ENCODE measurements around the gene NFIX.

DNA sequence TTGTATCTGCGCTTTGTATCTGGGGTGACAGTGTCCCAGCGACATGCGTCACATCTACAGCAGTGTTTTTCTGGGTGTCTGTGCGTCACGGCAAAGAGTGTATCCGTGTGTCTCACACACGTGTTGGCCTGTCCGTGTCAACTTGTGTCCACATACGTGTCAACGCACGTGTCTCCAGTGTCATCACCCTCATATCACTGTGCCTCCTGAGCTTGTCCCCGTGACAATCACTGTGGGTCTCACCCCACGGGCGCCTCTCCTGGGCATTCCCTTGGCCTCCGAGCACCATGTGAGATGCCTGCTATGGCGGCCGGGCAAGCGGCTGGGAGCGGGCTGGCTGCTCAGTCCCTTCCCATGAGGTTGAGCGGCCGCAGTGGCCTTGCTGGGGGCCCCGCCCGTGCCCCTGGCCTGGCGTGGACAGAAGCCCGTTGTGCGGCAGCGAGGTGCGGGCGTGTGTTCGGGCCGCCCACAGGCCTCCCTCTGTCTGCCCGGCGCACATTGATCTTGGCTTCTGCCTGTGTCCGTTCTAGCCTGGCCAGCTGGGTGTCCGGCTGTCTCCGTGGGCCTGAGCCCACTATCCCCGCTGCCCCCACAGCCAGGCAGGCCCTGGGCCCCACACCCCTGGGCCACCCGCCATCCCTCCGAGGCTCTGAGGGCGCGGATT lies 6.4 kb downstream of the NFIX start:
- TF ChIP-seq CTCF (conservative IDR thresholded peaks at IDR 0.05 in 1 of 2, IDR thresholded peaks at IDR 0.05 in 1 of 2; ENCODE audit: extremely low read depth in 1 of 2, insufficient read depth in 1 of 2, low read depth in 1 of 2, low read length in 2 of 2), result no peak
- TF ChIP-seq EZH2 (IDR thresholded peaks at IDR 0.05; ENCODE audit: borderline replicate concordance, low read length), result no peak
